Liver (tissue), 2 donors: ENCODE data around the gene WNT3A.

Experiments used
- CTCF ChIP-seq: fragments of 150-350 bp; IDR thresholded peaks from 2 replicates; pipeline ENCODE4 v1.5.1; 2017; ENCODE audit warnings: improper control_type of control experiment, low read depth, low read length; ENCODE audit not compliant: missing input control
- REST ChIP-seq: IDR thresholded peaks from 2 replicates; pipeline ENCODE4 v1.6.1; 2016; ENCODE audit warnings: antibody characterized with exemption, mild to moderate bottlenecking
- donor health status: healthy.

- no peak for TF ChIP-seq CTCF
- TF ChIP-seq REST, result no peak
Observed at GRCh38 chr1:228105270-228105995, 98.6 kb downstream of the WNT3A start.
